ENCODE data around the gene CACNB1.

The CACNB1 gene

DNA sequence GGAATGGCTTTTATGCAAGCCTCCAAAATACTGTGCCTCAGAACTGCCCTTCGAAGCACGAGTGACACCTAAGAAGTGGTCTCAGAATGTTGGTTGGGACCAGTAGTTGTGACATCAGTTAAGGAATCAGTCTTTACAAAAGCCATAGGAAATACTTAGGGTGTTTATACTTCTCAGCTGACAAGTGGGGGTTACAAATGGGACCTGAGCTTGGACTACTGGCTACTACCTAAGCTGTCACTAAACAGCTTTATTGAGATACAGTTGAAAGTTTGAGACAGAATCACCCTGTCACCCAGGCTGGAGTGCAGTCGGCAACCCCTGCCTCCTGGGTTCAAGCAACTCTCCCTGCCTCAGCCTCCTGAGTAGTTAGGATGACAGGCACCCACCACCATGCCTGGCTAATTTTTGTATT lies 7.7 kb upstream of the CACNB1 start:
- TF ChIP-seq CREB1 (IDR thresholded peaks at IDR 0.05; ENCODE audit: low read depth) (no peak), TEAD4 (IDR thresholded peaks at IDR 0.05) (no peak), TAF1 (IDR thresholded peaks at IDR 0.05; ENCODE audit: low read depth) (no peak), EGR1 (IDR thresholded peaks at IDR 0.05) (no peak), EP300 (IDR thresholded peaks at IDR 0.05; ENCODE audit: borderline replicate concordance) (no peak), USF1 (IDR thresholded peaks at IDR 0.05) (no peak), CEBPB (IDR thresholded peaks at IDR 0.05) (no peak), ZBTB7A (IDR thresholded peaks at IDR 0.05; ENCODE audit: low read depth) (no peak), RAD21 (IDR thresholded peaks at IDR 0.05; ENCODE audit: low read depth) (no peak), NFIC (IDR thresholded peaks at IDR 0.05) (no peak), TCF12 (IDR thresholded peaks at IDR 0.05; ENCODE audit: low read depth) (no peak), YY1 (IDR thresholded peaks at IDR 0.05; ENCODE audit: low read depth) (no peak), MAX (IDR thresholded peaks at IDR 0.05) (no peak), FOXM1 (IDR thresholded peaks at IDR 0.05; ENCODE audit: borderline replicate concordance, low read depth) (no peak)
- TF ChIP-seq, protein P1, sequence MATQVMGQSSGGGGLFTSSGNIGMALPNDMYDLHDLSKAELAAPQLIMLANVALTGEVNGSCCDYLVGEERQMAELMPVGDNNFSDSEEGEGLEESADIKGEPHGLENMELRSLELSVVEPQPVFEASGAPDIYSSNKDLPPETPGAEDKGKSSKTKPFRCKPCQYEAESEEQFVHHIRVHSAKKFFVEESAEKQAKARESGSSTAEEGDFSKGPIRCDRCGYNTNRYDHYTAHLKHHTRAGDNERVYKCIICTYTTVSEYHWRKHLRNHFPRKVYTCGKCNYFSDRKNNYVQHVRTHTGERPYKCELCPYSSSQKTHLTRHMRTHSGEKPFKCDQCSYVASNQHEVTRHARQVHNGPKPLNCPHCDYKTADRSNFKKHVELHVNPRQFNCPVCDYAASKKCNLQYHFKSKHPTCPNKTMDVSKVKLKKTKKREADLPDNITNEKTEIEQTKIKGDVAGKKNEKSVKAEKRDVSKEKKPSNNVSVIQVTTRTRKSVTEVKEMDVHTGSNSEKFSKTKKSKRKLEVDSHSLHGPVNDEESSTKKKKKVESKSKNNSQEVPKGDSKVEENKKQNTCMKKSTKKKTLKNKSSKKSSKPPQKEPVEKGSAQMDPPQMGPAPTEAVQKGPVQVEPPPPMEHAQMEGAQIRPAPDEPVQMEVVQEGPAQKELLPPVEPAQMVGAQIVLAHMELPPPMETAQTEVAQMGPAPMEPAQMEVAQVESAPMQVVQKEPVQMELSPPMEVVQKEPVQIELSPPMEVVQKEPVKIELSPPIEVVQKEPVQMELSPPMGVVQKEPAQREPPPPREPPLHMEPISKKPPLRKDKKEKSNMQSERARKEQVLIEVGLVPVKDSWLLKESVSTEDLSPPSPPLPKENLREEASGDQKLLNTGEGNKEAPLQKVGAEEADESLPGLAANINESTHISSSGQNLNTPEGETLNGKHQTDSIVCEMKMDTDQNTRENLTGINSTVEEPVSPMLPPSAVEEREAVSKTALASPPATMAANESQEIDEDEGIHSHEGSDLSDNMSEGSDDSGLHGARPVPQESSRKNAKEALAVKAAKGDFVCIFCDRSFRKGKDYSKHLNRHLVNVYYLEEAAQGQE (IDR thresholded peaks at IDR 0.05; ENCODE audit: low read depth) = no peak

DNA sequence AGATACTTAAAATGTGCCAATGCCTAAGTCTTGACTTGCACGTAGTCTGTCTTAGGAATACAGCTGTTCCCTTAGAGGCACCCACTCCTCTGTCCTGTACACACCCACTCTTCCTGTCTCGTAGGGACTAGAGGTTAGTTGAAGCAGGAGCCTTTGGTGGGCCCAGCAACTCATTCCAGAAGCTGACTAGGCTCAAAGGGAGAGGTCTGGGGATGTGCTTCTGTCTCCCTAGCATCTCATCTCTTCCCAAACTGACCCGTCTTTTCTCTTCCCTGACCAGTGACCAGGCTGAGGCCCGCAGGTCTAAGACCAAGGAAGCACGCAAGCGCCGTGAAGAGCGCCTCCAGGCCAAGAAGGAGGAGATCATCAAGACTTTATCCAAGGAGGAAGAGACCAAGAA lies 6.8 kb upstream of the CACNB1 start:
- TF ChIP-seq, protein P1 (IDR thresholded peaks at IDR 0.05; ENCODE audit: low read depth) = no peak
- TF ChIP-seq NFIC (IDR thresholded peaks at IDR 0.05) (no peak), USF1 (IDR thresholded peaks at IDR 0.05) (no peak), FOXM1 (IDR thresholded peaks at IDR 0.05; ENCODE audit: borderline replicate concordance, low read depth) (no peak), EP300 (IDR thresholded peaks at IDR 0.05; ENCODE audit: borderline replicate concordance) (no peak), TAF1 (IDR thresholded peaks at IDR 0.05; ENCODE audit: low read depth) (no peak), YY1 (IDR thresholded peaks at IDR 0.05; ENCODE audit: low read depth) (no peak), CREB1 (IDR thresholded peaks at IDR 0.05; ENCODE audit: low read depth) (no peak), EGR1 (IDR thresholded peaks at IDR 0.05) (no peak), CEBPB (IDR thresholded peaks at IDR 0.05) (no peak), TCF12 (IDR thresholded peaks at IDR 0.05; ENCODE audit: low read depth) (no peak), TEAD4 (IDR thresholded peaks at IDR 0.05) (no peak), RAD21 (IDR thresholded peaks at IDR 0.05; ENCODE audit: low read depth) (no peak)

DNA sequence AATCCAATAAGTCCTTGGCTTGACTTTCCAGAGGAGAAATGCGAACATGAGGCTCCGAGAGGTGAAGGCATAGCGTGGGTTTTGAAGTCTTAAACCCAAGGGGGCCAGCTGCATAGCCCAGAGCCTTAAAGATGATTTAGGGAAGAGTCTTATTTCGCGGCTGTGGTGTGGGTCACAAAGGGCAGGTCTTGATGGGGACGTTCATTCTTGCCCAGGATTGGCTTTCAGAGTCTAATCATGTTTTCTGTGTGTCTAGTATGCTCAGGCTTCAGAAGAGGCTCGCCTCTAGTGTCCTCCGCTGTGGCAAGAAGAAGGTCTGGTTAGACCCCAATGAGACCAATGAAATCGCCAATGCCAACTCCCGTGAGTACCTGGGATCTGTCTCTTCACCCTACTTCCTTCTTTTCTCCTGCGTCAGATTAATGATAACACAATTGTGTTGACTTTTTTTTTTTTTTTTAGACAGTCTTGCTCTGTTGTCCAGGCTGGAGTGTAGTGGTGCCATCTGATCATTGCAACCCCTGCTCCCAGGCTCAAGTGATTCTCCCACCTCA lies 3.6 kb upstream of the CACNB1 start:
- TF ChIP-seq TCF12 (IDR thresholded peaks at IDR 0.05; ENCODE audit: low read depth) (no peak), CREB1 (IDR thresholded peaks at IDR 0.05; ENCODE audit: low read depth) (no peak), TEAD4 (IDR thresholded peaks at IDR 0.05) (no peak), FOXM1 (IDR thresholded peaks at IDR 0.05; ENCODE audit: borderline replicate concordance, low read depth) (no peak), YY1 (IDR thresholded peaks at IDR 0.05; ENCODE audit: low read depth) (no peak), TAF1 (IDR thresholded peaks at IDR 0.05; ENCODE audit: low read depth) (no peak), USF1 (IDR thresholded peaks at IDR 0.05) (no peak), NFIC (IDR thresholded peaks at IDR 0.05) (no peak), MAX (IDR thresholded peaks at IDR 0.05) (no peak), RAD21 (IDR thresholded peaks at IDR 0.05; ENCODE audit: low read depth) (no peak), EP300 (IDR thresholded peaks at IDR 0.05; ENCODE audit: borderline replicate concordance) (no peak), ZBTB7A (IDR thresholded peaks at IDR 0.05; ENCODE audit: low read depth) (no peak), EGR1 (IDR thresholded peaks at IDR 0.05) (no peak), CEBPB (IDR thresholded peaks at IDR 0.05) (no peak)
- TF ChIP-seq, protein P1 (IDR thresholded peaks at IDR 0.05; ENCODE audit: low read depth) = no peak
